ENCODE results near the gene ZNF423.

ZNF423 gene

GRCh38 chr16:49738001-49738400 lies 117.9 kb downstream of the ZNF423 start:
- TF ChIP-seq EZH2 (IDR thresholded peaks at IDR 0.05; ENCODE audit: borderline replicate concordance, low read length) = no peak
- no peak for TF ChIP-seq CTCF (IDR thresholded peaks at IDR 0.05; ENCODE audit: low read length)
- H3K9me2 ChIP-seq (ENCODE audit: low read depth, low read length) = no peaks in the 10 kb centered on the region
- no peaks in the 10 kb centered on the region for H3K79me2 ChIP-seq (ENCODE audit: insufficient read depth, low read length)
- no peaks in the 10 kb centered on the region for H3K36me3 ChIP-seq (ENCODE audit: insufficient read depth, low read length)
- no peak overlapping the region for H3K4me3 ChIP-seq (ENCODE audit: low read depth, low read length, poor library complexity, severe bottlenecking)
- H4K20me1 ChIP-seq (ENCODE audit: insufficient read depth, low read length) = no peaks in the 10 kb centered on the region
- H3K27ac ChIP-seq (ENCODE audit: low read depth, low read length, poor library complexity, severe bottlenecking) = no peak overlapping the region
- H3F3A ChIP-seq (ENCODE audit: insufficient read depth, low read length) = no peaks in the 10 kb centered on the region
- no peak overlapping the region for H2AFZ ChIP-seq (ENCODE audit: low read length)
- H3K4me2 ChIP-seq (ENCODE audit: low read length) = no peak overlapping the region
- H3K27me3 ChIP-seq (ENCODE audit: insufficient read depth, low read length) = no peaks in the 10 kb centered on the region
- H3K4me1 ChIP-seq (ENCODE audit: insufficient read depth, low read length, severe bottlenecking) = no peaks in the 10 kb centered on the region
- no peak overlapping the region for H3K9ac ChIP-seq (ENCODE audit: low read length)
- H3K9me3 ChIP-seq (ENCODE audit: low read length) = no peaks in the 10 kb centered on the region

GRCh38 chr16:49737541-49737940 lies 118.4 kb downstream of the ZNF423 start:
- no peaks in the 10 kb centered on the region for H4K20me1 ChIP-seq (ENCODE audit: insufficient read depth, low read length)
- no peak overlapping the region for H2AFZ ChIP-seq (ENCODE audit: low read length)
- H3K4me3 ChIP-seq (ENCODE audit: low read depth, low read length, poor library complexity, severe bottlenecking) = no peak overlapping the region
- no peaks in the 10 kb centered on the region for H3K36me3 ChIP-seq (ENCODE audit: insufficient read depth, low read length)
- no peak overlapping the region for H3K4me2 ChIP-seq (ENCODE audit: low read length)
- no peaks in the 10 kb centered on the region for H3K79me2 ChIP-seq (ENCODE audit: insufficient read depth, low read length)
- H3K27ac ChIP-seq (ENCODE audit: low read depth, low read length, poor library complexity, severe bottlenecking) = no peak overlapping the region
- no peaks in the 10 kb centered on the region for H3K9me2 ChIP-seq (ENCODE audit: low read depth, low read length)
- H3K9me3 ChIP-seq (ENCODE audit: low read length) = no peaks in the 10 kb centered on the region
- H3K9ac ChIP-seq (ENCODE audit: low read length) = no peak overlapping the region
- no peak for TF ChIP-seq EZH2 (IDR thresholded peaks at IDR 0.05; ENCODE audit: borderline replicate concordance, low read length)
- TF ChIP-seq CTCF (IDR thresholded peaks at IDR 0.05; ENCODE audit: low read length) = no peak
- H3K4me1 ChIP-seq (ENCODE audit: insufficient read depth, low read length, severe bottlenecking) = no peaks in the 10 kb centered on the region
- H3K27me3 ChIP-seq (ENCODE audit: insufficient read depth, low read length) = no peaks in the 10 kb centered on the region
- H3F3A ChIP-seq (ENCODE audit: insufficient read depth, low read length) = no peaks in the 10 kb centered on the region

- Histone ChIP-seq H3F3A (ENCODE audit: insufficient read depth, low read length) (no peaks in the 10 kb centered on the region), H4K20me1 (ENCODE audit: insufficient read depth, low read length) (no peaks in the 10 kb centered on the region), H3K79me2 (ENCODE audit: insufficient read depth, low read length) (no peaks in the 10 kb centered on the region), H3K4me3 (ENCODE audit: low read depth, low read length, poor library complexity, severe bottlenecking) (no peak overlapping the region), H3K27me3 (ENCODE audit: insufficient read depth, low read length) (no peaks in the 10 kb centered on the region; the same call in 1 of the 2 replicates), H3K9ac (ENCODE audit: low read length) (no peak overlapping the region), H3K4me1 (ENCODE audit: insufficient read depth, low read length, severe bottlenecking) (no peaks in the 10 kb centered on the region), H3K9me3 (ENCODE audit: low read length) (no peaks in the 10 kb centered on the region), H3K4me2 (ENCODE audit: low read length) (no peak overlapping the region), H3K27ac (ENCODE audit: low read depth, low read length, poor library complexity, severe bottlenecking) (no peak overlapping the region), H3K9me2 (ENCODE audit: low read depth, low read length) (no peaks in the 10 kb centered on the region), H2AFZ (ENCODE audit: low read length) (no peak overlapping the region), H3K36me3 (ENCODE audit: insufficient read depth, low read length) (no peaks in the 10 kb centered on the region; the same call in 1 of the 2 replicates)
- TF ChIP-seq EZH2 (IDR thresholded peaks at IDR 0.05; ENCODE audit: borderline replicate concordance, low read length) = no peak
- no peak for TF ChIP-seq CTCF (IDR thresholded peaks at IDR 0.05; ENCODE audit: low read length)
These were observed 121.6 kb downstream of the ZNF423 start for GRCh38 chr16:49734331-49734730.
